ENCODE results near the gene CEP63.

GRCh38 chr3:134559591-134559990 is 73.7 kb downstream of the CEP63 start:
- no peak for TF ChIP-seq POLR2AphosphoS5 (IDR thresholded peaks at IDR 0.05; ENCODE audit: low read depth, low read length)
- no peak for TF ChIP-seq POLR2A (IDR thresholded peaks at IDR 0.05; ENCODE audit: low read depth, low read length)

All from GM12892 (cell line).